ENCODE results near the gene FLYWCH1. TPM values are rescaled to one million over a fixed set of nuclear protein-coding genes. Genes with fewer than 3 reads are reported as not detected.

The FLYWCH1 gene
- total RNA-seq, 1 donor from 2014 or later = 74.3 TPM

DNA sequence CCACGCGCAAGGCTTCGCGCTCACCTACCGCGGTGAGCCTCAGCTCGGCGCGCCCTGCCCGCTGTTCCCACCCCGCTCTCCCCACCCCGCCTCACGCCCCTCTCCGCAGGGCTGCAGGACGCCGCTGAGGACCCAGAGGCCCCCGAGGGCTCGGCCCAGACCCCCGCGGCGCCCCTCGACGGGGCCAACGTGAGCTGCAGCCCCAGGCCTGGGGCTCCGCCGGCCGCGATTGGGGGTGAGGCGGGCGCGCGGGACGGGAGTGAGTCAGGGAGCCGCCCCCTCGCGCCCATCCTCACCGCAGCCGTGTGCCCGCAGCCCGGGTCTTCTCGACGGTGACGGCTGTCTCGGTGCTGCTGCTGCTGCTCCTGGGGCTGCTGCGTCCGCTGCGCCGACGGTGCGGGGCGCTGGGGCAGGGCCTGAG is 55.5 kb downstream of the FLYWCH1 start:
- intact Hi-C loops (cut with micrococcal nuclease) = no loop called here

DNA sequence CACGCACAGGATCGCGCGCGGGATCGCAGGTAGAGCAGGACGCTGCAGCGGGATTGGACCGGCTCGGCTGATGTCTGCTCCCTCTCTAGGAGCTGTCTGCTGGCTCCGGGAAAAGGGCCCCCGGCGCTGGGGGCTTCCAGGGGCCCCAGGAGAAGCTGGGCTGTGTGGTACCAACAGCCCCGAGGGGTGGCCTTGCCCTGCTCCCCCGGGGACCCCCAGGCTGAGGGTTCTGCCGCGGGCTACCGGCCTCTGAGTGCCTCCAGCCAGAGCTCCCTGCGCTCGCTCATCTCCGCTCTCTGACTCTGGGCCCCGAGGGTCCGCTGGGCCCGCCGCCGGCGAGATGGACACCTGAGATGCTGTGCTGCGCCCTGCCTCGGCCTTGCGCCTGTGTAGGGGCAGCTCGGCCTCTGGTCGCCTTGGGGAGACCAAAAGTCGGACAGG is 56.0 kb downstream of the FLYWCH1 start:
- intact Hi-C loops (cut with micrococcal nuclease) = loop anchor here (2.0 kb wide), 2 partner anchors 63 to 85 kb away; partner anchors contain the start of gene FLYWCH2

DNA sequence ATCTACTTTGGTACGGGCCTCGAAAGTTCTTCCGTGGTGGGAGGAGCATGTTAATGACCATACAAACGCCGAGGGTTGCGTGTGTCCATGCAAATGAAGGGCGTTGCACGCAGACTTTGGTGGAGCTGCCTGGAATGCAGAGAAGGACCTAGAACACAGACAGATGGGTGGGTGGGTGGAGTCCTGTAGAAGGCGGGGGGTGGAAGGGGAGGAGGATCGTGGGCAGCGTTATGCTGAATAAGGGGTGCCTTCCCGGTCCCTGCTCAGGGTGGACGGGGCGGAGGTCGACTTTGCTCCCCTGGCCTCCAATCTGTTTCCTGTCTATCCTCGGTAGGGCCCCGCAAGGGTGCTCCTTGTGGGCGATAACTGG is 56.6 kb downstream of the FLYWCH1 start:
- intact Hi-C loops (cut with micrococcal nuclease) = loop anchor here (2.0 kb wide), 2 partner anchors 64 to 86 kb away; partner anchors contain the start of gene FLYWCH2

- intact Hi-C loops (cut with micrococcal nuclease) = loop anchor here (1.0 to 2.0 kb wide), 5 partner anchors 11 to 86 kb away; partner anchors contain the start of genes FLYWCH2, PKMYT1 and TNFRSF12A
These were observed 57.2 kb downstream of the FLYWCH1 start, which contains the start of gene PAQR4 for GRCh38 chr16:2968738-2969544. Gene PAQR4 (plus strand): TSS chr16:2969348. CDS start chr16:2969675, 327 bp downstream.

DNA sequence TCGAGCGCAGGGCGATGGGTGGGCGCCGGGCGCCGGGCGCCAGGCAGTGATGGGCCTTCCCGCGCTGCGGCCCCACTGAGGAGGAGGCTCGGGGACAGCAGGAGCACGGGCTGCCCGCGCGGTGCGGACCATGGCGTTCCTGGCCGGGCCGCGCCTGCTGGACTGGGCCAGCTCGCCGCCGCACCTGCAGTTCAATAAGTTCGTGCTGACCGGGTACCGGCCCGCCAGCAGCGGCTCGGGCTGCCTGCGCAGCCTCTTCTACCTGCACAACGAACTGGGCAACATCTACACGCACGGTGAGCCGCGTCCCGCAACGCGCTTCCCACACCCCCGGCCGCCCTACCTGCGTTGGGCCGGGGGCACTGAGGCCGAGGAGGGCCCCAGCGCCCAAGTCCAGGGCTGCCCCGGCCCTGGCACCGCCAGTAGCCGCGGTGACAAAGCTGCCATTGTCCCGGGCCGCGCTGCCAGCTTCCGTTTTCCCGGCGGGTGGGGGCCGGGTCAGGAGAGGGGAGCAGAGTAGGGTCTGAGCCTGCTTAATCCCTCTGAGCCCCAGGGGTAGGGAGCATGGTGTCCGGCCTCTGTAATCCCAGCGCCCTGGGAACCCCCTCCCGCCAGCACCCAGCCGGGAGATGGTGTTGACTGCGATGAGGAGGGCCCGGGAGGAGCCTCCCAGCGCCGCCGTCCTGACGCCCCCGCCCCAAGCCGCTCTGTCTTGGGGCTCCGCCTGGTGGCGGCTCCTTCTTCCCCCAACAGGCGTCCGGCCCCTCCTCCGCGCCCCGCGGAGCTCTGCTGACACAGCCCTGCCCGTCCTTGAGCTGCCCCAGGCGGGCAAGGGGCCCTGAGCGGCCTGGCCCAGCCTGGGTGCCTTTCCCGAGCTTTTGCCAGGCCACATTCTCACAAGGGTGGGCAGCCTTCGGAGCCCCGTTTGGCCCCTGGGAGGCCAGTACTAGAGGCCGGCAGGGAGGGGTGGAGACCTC is 58.1 kb downstream of the FLYWCH1 start:
- intact Hi-C loops (cut with micrococcal nuclease) = loop anchor here (1.0 to 2.0 kb wide), 6 partner anchors 10 to 87 kb away; partner anchors contain the start of genes FLYWCH2, PKMYT1 and TNFRSF12A

GRCh38 chr16:2970563-2970962 is 58.8 kb downstream of the FLYWCH1 start:
- intact Hi-C loops (cut with micrococcal nuclease) = loop anchor here (1.0 kb wide), 1 partner anchor 34 kb away; no protein-coding TSS in a partner anchor

GRCh38 chr16:2971134-2971984 is 59.6 kb downstream of the FLYWCH1 start:
- intact Hi-C loops (cut with micrococcal nuclease) = no loop called here

- intact Hi-C loops (cut with micrococcal nuclease) = no loop called here
These were observed 60.5 kb downstream of the FLYWCH1 start for GRCh38 chr16:2971985-2972784.

DNA sequence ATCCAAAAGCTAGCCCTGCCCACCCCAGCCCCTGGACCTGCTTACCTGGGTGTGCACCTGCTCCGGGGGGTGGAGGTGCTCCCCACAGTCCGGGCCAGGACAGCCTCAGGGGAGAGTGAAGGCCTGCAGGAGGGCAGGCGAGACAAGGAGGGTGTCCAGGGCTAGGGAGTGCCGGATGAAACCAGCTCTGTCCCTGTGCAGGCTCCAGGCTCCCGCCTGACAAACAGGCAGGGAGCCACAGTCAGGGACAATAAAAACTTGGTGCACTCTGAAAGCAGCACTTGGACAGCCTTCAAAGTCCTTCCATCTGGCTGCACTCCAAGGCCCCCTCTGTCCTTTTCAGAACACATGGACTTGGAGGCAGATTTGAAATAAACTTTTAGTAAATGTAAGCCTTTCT is 61.4 kb downstream of the FLYWCH1 start:
- intact Hi-C loops (cut with micrococcal nuclease) = no loop called here

GRCh38 chr16:2973605-2974318 is 62.0 kb downstream of the FLYWCH1 start:
- intact Hi-C loops (cut with micrococcal nuclease) = no loop called here

DNA sequence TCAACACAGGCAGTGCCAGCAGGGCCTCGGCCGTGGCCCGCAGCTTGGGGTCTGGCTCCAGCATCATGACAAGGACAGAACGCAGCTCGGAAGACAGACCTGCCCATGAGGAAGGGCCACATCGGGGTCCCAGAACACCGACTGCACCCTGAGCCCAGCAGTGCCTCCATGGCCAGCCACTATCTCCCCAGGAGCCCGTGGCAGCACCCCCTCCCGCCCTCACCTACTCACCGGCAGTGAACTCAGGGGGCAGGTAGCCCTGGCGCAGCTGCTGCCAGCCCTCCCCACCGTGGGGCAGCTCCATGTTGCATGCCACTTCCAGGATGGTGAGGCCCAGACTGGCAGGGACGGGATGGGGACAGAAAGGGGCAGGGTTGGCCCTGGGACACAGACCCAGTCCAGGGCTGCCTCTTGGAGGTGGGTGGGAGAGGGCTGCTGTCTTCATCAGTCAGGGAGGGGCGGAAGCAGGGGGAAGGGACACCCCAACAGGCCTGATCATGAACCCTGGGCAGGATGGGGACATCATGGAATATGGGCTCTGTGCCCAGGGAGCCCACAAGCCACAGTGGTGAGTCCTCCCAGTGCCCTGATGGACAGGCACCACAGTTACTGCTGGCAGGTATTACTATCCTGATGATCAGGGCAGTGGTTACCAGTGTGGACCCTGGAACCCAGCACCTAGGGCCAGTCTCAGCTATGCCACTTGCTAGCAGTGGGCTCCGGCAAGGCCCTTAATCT is 62.8 kb downstream of the FLYWCH1 start:
- intact Hi-C loops (cut with micrococcal nuclease) = no loop called here

- intact Hi-C loops (cut with micrococcal nuclease) = no loop called here
These were observed 63.5 kb downstream of the FLYWCH1 start for GRCh38 chr16:2975161-2975795.

- intact Hi-C loops (cut with micrococcal nuclease) = no loop called here
These were observed 64.5 kb downstream of the FLYWCH1 start for GRCh38 chr16:2976201-2976600.

DNA sequence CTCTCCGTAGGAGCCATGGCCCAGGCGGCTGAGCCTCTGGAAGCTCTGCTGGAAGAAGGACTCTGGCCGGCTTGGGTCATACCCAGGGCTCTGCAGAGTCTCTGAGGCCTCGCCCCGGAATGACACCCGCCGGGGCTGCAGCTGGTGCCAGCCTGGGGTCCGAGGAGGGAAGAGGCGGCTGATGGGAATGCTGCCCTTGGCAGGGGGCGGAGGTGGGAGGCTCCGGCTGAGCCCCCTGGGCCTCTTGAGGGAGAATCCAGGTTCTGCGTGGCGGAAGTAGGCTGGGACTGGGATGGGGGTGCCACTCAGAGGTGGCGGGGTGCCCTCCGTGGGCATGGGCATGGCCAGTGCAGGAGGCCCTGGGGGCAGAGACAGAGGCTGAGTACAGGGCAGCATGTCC is 64.9 kb downstream of the FLYWCH1 start:
- intact Hi-C loops (cut with micrococcal nuclease) = no loop called here

GRCh38 chr16:2977440-2977839 is 65.7 kb downstream of the FLYWCH1 start:
- intact Hi-C loops (cut with micrococcal nuclease) = no loop called here

DNA sequence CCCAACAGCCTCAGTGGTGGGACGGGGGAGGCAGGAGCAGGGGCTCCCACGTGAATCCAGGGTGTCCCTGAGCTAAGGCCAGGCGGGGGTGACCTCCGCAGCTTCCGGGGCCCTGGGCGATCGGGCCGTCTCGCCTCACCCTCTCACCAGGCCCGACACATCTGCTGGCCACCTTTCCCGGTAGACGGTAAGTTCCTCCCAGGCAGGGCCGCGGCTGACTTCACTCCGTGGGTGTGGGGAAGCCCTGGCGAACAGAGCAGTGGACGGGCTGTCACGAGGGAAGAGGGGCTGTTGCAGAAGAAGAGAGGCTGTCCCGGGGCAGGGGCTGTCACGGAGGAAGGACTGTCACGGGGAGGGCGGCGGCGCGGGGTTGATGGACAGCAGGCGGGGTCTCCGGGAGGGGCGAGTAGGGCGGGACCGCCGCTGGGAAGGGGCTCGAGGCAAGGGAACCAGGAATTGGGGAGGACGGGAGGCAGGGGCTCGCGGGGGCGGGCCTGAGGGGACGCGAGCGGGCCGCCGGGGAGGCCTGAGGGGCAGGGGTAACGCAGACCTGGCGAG is 68.0 kb downstream of the FLYWCH1 start:
- intact Hi-C loops (cut with micrococcal nuclease) = loop anchor here (1.0 kb wide), 3 partner anchors 10 to 68 kb away; partner anchors contain the start of genes FLYWCH1, PAQR4 and THOC6

Measured in T-helper 1 cell treated with Interleukin-12 subunit alpha and Interleukin-12 subunit beta and Interleukin-4 antibody, amounts not matched to agents 30 ng/mL and 1 ng/mL, for 36 hours (primary cell).